ENCODE measurements around the gene CYP8B1. TPM values are rescaled to one million over a fixed set of nuclear protein-coding genes. Genes with fewer than 3 reads are reported as not detected.
"Not testable (repeated sequence)": the region's sequence is repeated elsewhere in the genome, so short reads cannot be mapped to it uniquely, and the experiment has no call there.

Gene CYP8B1
- total and polyA plus RNA-seq, 8 donors: 0.14 to 0.46 (median 0.24) TPM; not detected in 2

DNA sequence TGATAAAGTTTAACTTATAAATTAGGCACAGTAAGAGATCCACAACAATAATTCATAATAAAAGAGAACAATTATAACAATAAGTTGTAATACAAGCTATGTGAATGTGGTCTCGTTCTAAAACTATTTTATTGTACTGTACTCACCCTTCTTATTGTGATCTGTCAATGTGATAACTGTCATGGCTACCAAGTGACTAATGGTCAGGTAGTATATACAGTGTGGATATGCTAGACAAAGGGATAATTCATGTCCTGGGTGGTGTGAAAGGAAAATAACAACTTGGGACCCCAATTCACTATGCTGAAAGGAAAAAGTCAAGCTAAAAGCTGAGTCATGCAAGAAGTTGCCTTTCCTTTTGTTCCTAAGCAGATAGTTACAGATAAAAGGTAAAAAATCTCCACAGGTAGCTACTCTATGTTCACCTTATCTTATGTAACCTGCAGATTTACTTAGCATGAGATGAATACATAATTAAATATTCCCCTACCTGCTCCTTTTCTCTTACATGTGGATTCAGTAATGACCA is 10.7 kb upstream of the CYP8B1 start:
- no peak overlapping the region for H3K27ac ChIP-seq
- ATAC-seq (no peak), DNase-seq (no peak)
- peaks cover 0 to 1% of the 10 kb centered on the region in 2 donors for H3K4me1 ChIP-seq
- intact Hi-C loops (cut with DNase I): no loop called here
- no peaks in the 10 kb centered on the region for H3K36me3 ChIP-seq
- H3K9me3 ChIP-seq: no peaks in the 10 kb centered on the region
- TF ChIP-seq, protein P1, sequence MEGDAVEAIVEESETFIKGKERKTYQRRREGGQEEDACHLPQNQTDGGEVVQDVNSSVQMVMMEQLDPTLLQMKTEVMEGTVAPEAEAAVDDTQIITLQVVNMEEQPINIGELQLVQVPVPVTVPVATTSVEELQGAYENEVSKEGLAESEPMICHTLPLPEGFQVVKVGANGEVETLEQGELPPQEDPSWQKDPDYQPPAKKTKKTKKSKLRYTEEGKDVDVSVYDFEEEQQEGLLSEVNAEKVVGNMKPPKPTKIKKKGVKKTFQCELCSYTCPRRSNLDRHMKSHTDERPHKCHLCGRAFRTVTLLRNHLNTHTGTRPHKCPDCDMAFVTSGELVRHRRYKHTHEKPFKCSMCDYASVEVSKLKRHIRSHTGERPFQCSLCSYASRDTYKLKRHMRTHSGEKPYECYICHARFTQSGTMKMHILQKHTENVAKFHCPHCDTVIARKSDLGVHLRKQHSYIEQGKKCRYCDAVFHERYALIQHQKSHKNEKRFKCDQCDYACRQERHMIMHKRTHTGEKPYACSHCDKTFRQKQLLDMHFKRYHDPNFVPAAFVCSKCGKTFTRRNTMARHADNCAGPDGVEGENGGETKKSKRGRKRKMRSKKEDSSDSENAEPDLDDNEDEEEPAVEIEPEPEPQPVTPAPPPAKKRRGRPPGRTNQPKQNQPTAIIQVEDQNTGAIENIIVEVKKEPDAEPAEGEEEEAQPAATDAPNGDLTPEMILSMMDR (IDR thresholded peaks at IDR 0.05): no peak
- no peak overlapping the region for H3K4me3 ChIP-seq
- H3K27me3 ChIP-seq: peaks cover 0 to 3% of the 10 kb centered on the region in 2 donors

DNA sequence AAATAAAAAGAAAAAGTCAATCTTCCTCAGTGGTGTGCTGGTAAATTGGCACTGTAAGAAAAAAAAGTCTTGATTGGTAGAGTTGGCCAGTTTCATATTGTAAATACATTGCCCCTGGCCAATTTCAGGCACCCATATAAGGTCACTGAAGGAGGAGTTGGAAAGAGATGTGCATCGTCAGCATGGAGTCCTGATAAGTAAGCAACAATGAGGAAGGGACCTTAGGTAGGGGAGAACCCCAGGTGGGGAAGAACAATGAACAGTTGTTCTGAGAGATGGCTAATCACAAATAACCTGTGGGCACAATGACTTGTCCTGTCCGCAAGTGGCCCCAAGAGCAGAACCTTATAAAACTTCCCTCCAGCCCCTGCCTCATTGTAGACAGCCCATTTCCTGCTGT is 8.6 kb upstream of the CYP8B1 start:
- H3K4me1 ChIP-seq: peaks cover 0 to 12% of the 10 kb centered on the region in 2 donors
- H3K36me3 ChIP-seq: no peaks in the 10 kb centered on the region
- ATAC-seq (no peak), DNase-seq (no peak)
- no peak overlapping the region for H3K27ac ChIP-seq
- intact Hi-C loops (cut with DNase I): loop anchor here in 1 of 2 donors (5.0 kb wide), 1 partner anchor 52 kb away; no protein-coding TSS in a partner anchor
- TF ChIP-seq, protein P1 (IDR thresholded peaks at IDR 0.05): no peak
- H3K9me3 ChIP-seq: no peaks in the 10 kb centered on the region
- no peak overlapping the region for H3K4me3 ChIP-seq
- peaks cover 0 to 16% of the 10 kb centered on the region in 2 donors for H3K27me3 ChIP-seq

- not testable (repeated sequence) for ATAC-seq, H3K36me3 ChIP-seq, H3K4me3 ChIP-seq, H3K27ac ChIP-seq, DNase-seq, H3K9me3 ChIP-seq
- Histone ChIP-seq H3K27me3 (peaks cover 0 to 16% of the 10 kb centered on the region in 2 donors), H3K4me1 (peaks cover 0 to 12% of the 10 kb centered on the region in 2 donors)
- intact Hi-C loops (cut with DNase I): loop anchor here in 1 of 2 donors (5.0 kb wide), 1 partner anchor 51 kb away; no protein-coding TSS in a partner anchor
These were observed 7.7 kb upstream of the CYP8B1 start for GRCh38 chr3:42883251-42883930.

DNA sequence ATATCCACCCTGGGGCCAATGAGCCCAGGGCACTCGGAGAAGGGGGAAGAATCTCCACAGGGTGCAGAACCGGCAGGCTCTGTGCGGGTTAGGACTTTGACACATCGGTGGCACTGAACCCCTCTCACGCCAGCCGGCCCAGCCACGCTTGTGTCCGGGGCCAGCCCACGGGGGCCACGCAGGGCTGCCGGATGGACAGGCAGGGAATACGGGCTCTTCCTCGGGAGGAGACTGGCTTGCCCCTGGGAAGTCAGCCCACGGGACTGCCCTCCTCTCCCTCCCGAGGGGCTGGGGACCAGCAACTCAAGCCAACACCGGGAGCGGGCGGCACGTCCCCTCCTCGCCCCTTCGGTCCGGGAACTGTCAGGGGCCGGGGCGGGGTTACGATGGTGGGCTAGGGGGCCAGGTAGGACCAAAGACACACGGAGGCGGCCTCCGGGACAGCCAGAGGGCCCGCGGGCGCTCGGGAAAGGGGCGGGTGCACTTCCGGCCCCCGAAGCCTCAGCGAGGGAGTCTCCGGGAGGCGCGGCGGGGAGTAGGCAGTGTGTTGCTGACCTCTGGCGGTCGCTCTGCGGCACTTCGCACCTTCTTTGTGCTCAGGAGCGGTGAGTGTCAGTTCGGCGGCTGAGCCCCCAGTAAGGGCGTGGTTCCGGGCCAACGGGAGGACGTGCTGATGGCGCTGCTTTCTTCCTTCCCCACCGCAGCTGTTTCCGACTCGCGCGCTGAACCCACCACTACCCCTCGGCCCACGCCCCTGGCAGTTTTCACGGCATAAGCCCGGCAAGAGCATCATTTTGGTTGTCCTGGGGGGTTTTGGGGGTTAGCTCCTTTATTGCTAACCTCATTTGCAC is 5.1 kb upstream of the CYP8B1 start:
- H3K9me3 ChIP-seq: no peaks in the 10 kb centered on the region
- TF ChIP-seq, protein P1 (IDR thresholded peaks at IDR 0.05): peak; percentile 90 to 91
- peak overlapping the region; percentile 24 to 45 for H3K27ac ChIP-seq
- no peaks in the 10 kb centered on the region for H3K36me3 ChIP-seq
- peaks cover 0 to 12% of the 10 kb centered on the region in 2 donors for H3K4me1 ChIP-seq
- intact Hi-C loops (cut with DNase I): loop anchor here in 1 of 2 donors (2.0 to 5.0 kb wide), 2 partner anchors 49 to 100 kb away; no protein-coding TSS in a partner anchor
- DNase-seq (peak; percentile 79 to 95 (median 88)), ATAC-seq (peak; percentile 100)
- H3K4me3 ChIP-seq: peak overlapping the region; percentile 50 to 60
- peaks cover 0 to 13% of the 10 kb centered on the region in 2 donors for H3K27me3 ChIP-seq

GRCh38 chr3:42880183-42880582 is 4.5 kb upstream of the CYP8B1 start:
- peaks cover 0 to 12% of the 10 kb centered on the region in 2 donors for H3K4me1 ChIP-seq
- no peaks in the 10 kb centered on the region for H3K9me3 ChIP-seq
- peak overlapping the region in 1 of 2 donors; percentile 24 for H3K27ac ChIP-seq
- DNase-seq (no peak), ATAC-seq (no peak)
- H3K4me3 ChIP-seq: peak overlapping the region; percentile 50 to 60
- intact Hi-C loops (cut with DNase I): loop anchor here in 1 of 2 donors (2.0 to 5.0 kb wide), 2 partner anchors 48 to 99 kb away; no protein-coding TSS in a partner anchor
- TF ChIP-seq, protein P1 (IDR thresholded peaks at IDR 0.05): no peak
- peaks cover 0 to 13% of the 10 kb centered on the region in 2 donors for H3K27me3 ChIP-seq
- H3K36me3 ChIP-seq: no peaks in the 10 kb centered on the region
